H1 (cell line): ENCODE results near the gene TTL. TPM values are rescaled to one million over a fixed set of nuclear protein-coding genes. Genes with fewer than 3 reads are reported as not detected.
A peak's percentile ranks its signal among the peaks of the same experiment; 100 is the strongest.

Experiments used
- ATF3 ChIP-seq: IDR thresholded peaks from 2 replicates; pipeline ENCODE4 v1.6.1; 2011; ENCODE audit warnings: low read depth, mild to moderate bottlenecking, low read length; ENCODE audit not compliant: insufficient read depth
- CEBPB ChIP-seq: IDR thresholded peaks from 2 replicates; pipeline ENCODE4 v1.6.1; 2012; ENCODE audit warnings: low read depth, low read length
- CHD2 ChIP-seq: IDR thresholded peaks from 2 replicates; pipeline ENCODE4 v1.6.1; 2012; ENCODE audit warnings: low read length, improper control_type of control experiment
- CTBP2 ChIP-seq: IDR thresholded peaks from 2 replicates; pipeline ENCODE4 v1.7.0; 2011; ENCODE audit warnings: borderline replicate concordance, mild to moderate bottlenecking, moderate library complexity, mixed read lengths, low read length; ENCODE audit not compliant: insufficient read depth, insufficient read length
- FOSL1 ChIP-seq: IDR thresholded peaks from 2 replicates; pipeline ENCODE4 v1.6.1; 2011; ENCODE audit warnings: mild to moderate bottlenecking, low read depth, low read length, moderate library complexity; ENCODE audit not compliant: insufficient read depth
- HDAC2 ChIP-seq, 2 experiments: fragments of 300-600 bp in 1 of 2; sonication (generic) in 1 of 2; IDR thresholded peaks; 2 replicates each; pipeline ENCODE4 v1.6.1; 2011 to 2012; ENCODE audit warnings: low read depth in 2 of 2, low read length in 2 of 2, mild to moderate bottlenecking in 2 of 2, moderate library complexity in 2 of 2, borderline replicate concordance in 1 of 2, inconsistent platforms in 1 of 2
- JUN ChIP-seq: IDR thresholded peaks from 2 replicates; pipeline ENCODE4 v1.6.1; 2011; ENCODE audit warnings: low read depth, mild to moderate bottlenecking, improper control_type of control experiment, low read length
- KDM1A ChIP-seq: fragments of 200-600, 300-600 bp; sonication (generic); IDR thresholded peaks from 2 replicates; pipeline ENCODE4 v1.7.1; 2016; ENCODE audit warnings: mild to moderate bottlenecking, low read length, borderline replicate concordance
- NANOG ChIP-seq: IDR thresholded peaks from 2 replicates; pipeline ENCODE4 v1.6.1; 2011; ENCODE audit warnings: low read length, low read depth, mild to moderate bottlenecking, inconsistent platforms; ENCODE audit not compliant: insufficient read depth, poor library complexity, severe bottlenecking
- POLR2AphosphoS5 ChIP-seq: IDR thresholded peaks from 2 replicates; pipeline ENCODE4 v1.6.1; 2011; ENCODE audit warnings: low read depth, low read length
- POU5F1 ChIP-seq: IDR thresholded peaks from 2 replicates; pipeline ENCODE4 v1.6.1; 2011; ENCODE audit warnings: low read depth, mild to moderate bottlenecking, low read length, moderate library complexity
- RFX5 ChIP-seq: IDR thresholded peaks from 2 replicates; pipeline ENCODE4 v1.6.1; 2011; ENCODE audit warnings: low read depth, low read length, improper control_type of control experiment, borderline replicate concordance
- RXRA ChIP-seq: IDR thresholded peaks from 2 replicates; pipeline ENCODE4 v1.6.1; 2011; ENCODE audit warnings: low read depth, mild to moderate bottlenecking, low read length, moderate library complexity; ENCODE audit not compliant: insufficient read depth
- SIRT6 ChIP-seq: IDR thresholded peaks from one replicate; pipeline ENCODE4 v1.7.1; 2012; ENCODE audit warnings: low read length, inconsistent platforms
- SP1 ChIP-seq: IDR thresholded peaks from 2 replicates; pipeline ENCODE4 v1.6.1; 2011; ENCODE audit warnings: low read depth, low read length
- SRF ChIP-seq: IDR thresholded peaks from 2 replicates; pipeline ENCODE4 v1.6.1; 2011; ENCODE audit warnings: mild to moderate bottlenecking, low read depth, low read length, moderate library complexity
- TBP ChIP-seq: IDR thresholded peaks from 2 replicates; pipeline ENCODE4 v1.6.1; 2011; ENCODE audit warnings: low read depth, low read length, improper control_type of control experiment
- YY1 ChIP-seq: IDR thresholded peaks from 2 replicates; pipeline ENCODE4 v1.6.1; 2011; ENCODE audit warnings: low read depth, mild to moderate bottlenecking, low read length
- polyA plus RNA-seq, 7 experiments: library from polyadenylated mRNA; depleted of rRNA in 3 of 7; stranded (reverse) in 5 of 7; unstranded in 2 of 7; fragments of >200 nt in 5 of 7; fragments of 200-250 nt in 2 of 7; gene quantifications; 1 replicate in 5 of 7; 2 replicates in 1 of 7; 4 replicates in 1 of 7; pipeline versions ENCODE4 v1.2.1 to v1.2.3, GENCODE V29; 2011 to 2013; ENCODE audit warnings: missing spikeins in 2 of 7, mixed read lengths in 2 of 7
- total RNA-seq: library from RNA; stranded (reverse); fragmentation: NEBNext Ultra II Directional; extraction: Animal tissue kit (Norgen Biotek cat#: 25700); gene quantifications from 2 replicates; pipeline ENCODE4 v1.2.1, GENCODE V29; 2021
- TF ChIP-seq, protein P1 (sequence below): IDR thresholded peaks from 2 replicates; pipeline ENCODE4 v1.6.1; 2012; ENCODE audit warnings: low read length, inconsistent platforms

TTL gene
- total and polyA plus RNA-seq, 2 of the 8 experiments (the other 6 are each of a cell fraction or from before 2014, with no cell fraction given): 17.5 to 57.1 TPM

DNA sequence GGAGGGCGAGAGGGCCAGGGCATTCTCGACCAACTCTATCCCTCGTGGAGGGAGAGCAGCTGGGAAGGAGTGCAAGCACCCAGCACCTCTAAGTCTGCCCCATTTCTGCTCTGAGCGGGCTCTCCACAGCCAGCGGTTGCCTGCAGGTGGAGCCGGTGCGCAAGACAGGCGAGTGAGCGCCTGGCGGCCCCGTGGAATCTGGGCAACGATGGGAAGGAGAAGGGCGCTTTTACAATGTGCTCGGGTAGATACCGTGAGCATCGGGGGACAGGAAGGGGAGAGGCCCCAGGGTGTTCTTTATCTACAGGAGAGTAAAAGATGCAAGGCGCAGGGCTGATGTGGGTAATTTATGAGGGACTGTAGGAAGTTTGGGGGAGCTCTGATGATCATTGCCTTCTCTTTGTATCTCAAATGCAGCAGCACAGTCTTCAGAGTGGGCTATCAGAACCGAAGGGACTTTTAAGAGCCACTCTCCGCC lies 867 bp upstream of the TTL start (continued):
- TF ChIP-seq, protein P1, sequence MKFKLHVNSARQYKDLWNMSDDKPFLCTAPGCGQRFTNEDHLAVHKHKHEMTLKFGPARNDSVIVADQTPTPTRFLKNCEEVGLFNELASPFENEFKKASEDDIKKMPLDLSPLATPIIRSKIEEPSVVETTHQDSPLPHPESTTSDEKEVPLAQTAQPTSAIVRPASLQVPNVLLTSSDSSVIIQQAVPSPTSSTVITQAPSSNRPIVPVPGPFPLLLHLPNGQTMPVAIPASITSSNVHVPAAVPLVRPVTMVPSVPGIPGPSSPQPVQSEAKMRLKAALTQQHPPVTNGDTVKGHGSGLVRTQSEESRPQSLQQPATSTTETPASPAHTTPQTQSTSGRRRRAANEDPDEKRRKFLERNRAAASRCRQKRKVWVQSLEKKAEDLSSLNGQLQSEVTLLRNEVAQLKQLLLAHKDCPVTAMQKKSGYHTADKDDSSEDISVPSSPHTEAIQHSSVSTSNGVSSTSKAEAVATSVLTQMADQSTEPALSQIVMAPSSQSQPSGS: no peak
- TF ChIP-seq KDM1A (no peak), TBP (peak; percentile 50; the same call in 1 of the 2 replicates), CEBPB (no peak), HDAC2 (IDR thresholded peaks at IDR 0.05; ENCODE audit: borderline replicate concordance in 1 of 2, low read depth in 2 of 2, low read length in 2 of 2) (no peak; a peak in 1 of 4 replicates), RFX5 (no peak), POLR2AphosphoS5 (no peak), RXRA (no peak), SIRT6 (no peak), SRF (no peak), YY1 (no peak), CTBP2 (no peak), ATF3 (no peak), POU5F1 (no peak), NANOG (no peak), CHD2 (no peak), SP1 (no peak), JUN (no peak), FOSL1 (no peak)
